ENCODE data around the gene CDH13. TPM values are rescaled to one million over a fixed set of nuclear protein-coding genes. Genes with fewer than 3 reads are reported as not detected.
A peak's percentile ranks its signal among the peaks of the same experiment; 100 is the strongest.

Gene CDH13
- total RNA-seq, 2 experiments from 2014 or later, result not detected

GRCh38 chr16:83068686-83069085, 441.9 kb downstream of the CDH13 start:
- POLR2A ChIA-PET, result no interaction called here
- intact Hi-C loops (cut with micrococcal nuclease), result no loop called here
- no peak overlapping the region for H3K27ac Mint-ChIP-seq
- no peak for DNase-seq
- peaks cover 21% of the 10 kb centered on the region for H3K9me3 Mint-ChIP-seq
- H3K4me3 Mint-ChIP-seq, result no peak overlapping the region
- H3K4me1 Mint-ChIP-seq (ENCODE audit: low read depth), result no peaks in the 10 kb centered on the region
- no peaks in the 10 kb centered on the region for H3K27me3 Mint-ChIP-seq
- CTCF ChIA-PET, result no interaction called here
- H3K36me3 Mint-ChIP-seq, result no peaks in the 10 kb centered on the region

- H3K4me1 Mint-ChIP-seq (ENCODE audit: low read depth), result no peaks in the 10 kb centered on the region
- H3K27ac Mint-ChIP-seq, result no peak overlapping the region
- ChIA-PET CTCF (no interaction called here), POLR2A (no interaction called here)
- intact Hi-C loops (cut with micrococcal nuclease), result no loop called here
- peaks cover 13% of the 10 kb centered on the region for H3K9me3 Mint-ChIP-seq
- H3K36me3 Mint-ChIP-seq, result no peaks in the 10 kb centered on the region
- H3K4me3 Mint-ChIP-seq, result no peak overlapping the region
- H3K27me3 Mint-ChIP-seq, result no peaks in the 10 kb centered on the region
- DNase-seq, result no peak
These were observed 443.8 kb downstream of the CDH13 start for GRCh38 chr16:83070416-83071209.

- no peak overlapping the region for H3K27ac Mint-ChIP-seq
These were observed 449.2 kb downstream of the CDH13 start for GRCh38 chr16:83075956-83076355.

GRCh38 chr16:83083361-83083760, 456.6 kb downstream of the CDH13 start:
- intact Hi-C loops (cut with micrococcal nuclease), result no loop called here
- Mint-ChIP-seq H3K27ac (no peak overlapping the region), H3K27me3 (no peaks in the 10 kb centered on the region), H3K9me3 (peaks cover 3% of the 10 kb centered on the region), H3K4me1 (ENCODE audit: low read depth) (no peaks in the 10 kb centered on the region), H3K36me3 (no peaks in the 10 kb centered on the region), H3K4me3 (no peak overlapping the region)
- ChIA-PET CTCF (no interaction called here), POLR2A (no interaction called here)
- no peak for DNase-seq

More at GRCh38 chr16:83075956-83076355, 449.2 kb downstream of the CDH13 start:
- POLR2A ChIA-PET, result no interaction called here
- Mint-ChIP-seq H3K4me1 (ENCODE audit: low read depth) (no peaks in the 10 kb centered on the region), H3K9me3 (peaks cover 7% of the 10 kb centered on the region), H3K36me3 (no peaks in the 10 kb centered on the region), H3K4me3 (no peak overlapping the region), H3K27me3 (no peaks in the 10 kb centered on the region)
- intact Hi-C loops (cut with micrococcal nuclease), result no loop called here
- DNase-seq, result no peak
- CTCF ChIA-PET, result interaction anchor here (0.8 kb wide), 1 partner anchor 141 kb away, joined by 3 read pairs; no protein-coding TSS in a partner anchor

GRCh38 chr16:83085660-83086059, 458.9 kb downstream of the CDH13 start:
- Mint-ChIP-seq H3K27me3 (no peaks in the 10 kb centered on the region), H3K4me1 (ENCODE audit: low read depth) (no peaks in the 10 kb centered on the region), H3K9me3 (peaks cover 3% of the 10 kb centered on the region), H3K4me3 (no peak overlapping the region), H3K36me3 (no peaks in the 10 kb centered on the region), H3K27ac (no peak overlapping the region)
- intact Hi-C loops (cut with micrococcal nuclease), result no loop called here
- ChIA-PET CTCF (no interaction called here), POLR2A (no interaction called here)
- no peak for DNase-seq

- Mint-ChIP-seq H3K4me1 (ENCODE audit: low read depth) (no peaks in the 10 kb centered on the region), H3K9me3 (peaks cover 19% of the 10 kb centered on the region), H3K4me3 (no peak overlapping the region), H3K36me3 (no peaks in the 10 kb centered on the region), H3K27me3 (peaks cover 2% of the 10 kb centered on the region), H3K27ac (no peak overlapping the region)
- DNase-seq, result no peak
- CTCF ChIA-PET, result no interaction called here
- intact Hi-C loops (cut with micrococcal nuclease), result no loop called here
- POLR2A ChIA-PET, result no interaction called here
These were observed 469.3 kb downstream of the CDH13 start for GRCh38 chr16:83095941-83096692.

GRCh38 chr16:83098536-83098935, 471.8 kb downstream of the CDH13 start:
- no peak for DNase-seq
- Mint-ChIP-seq H3K27me3 (peaks cover 8% of the 10 kb centered on the region), H3K4me1 (ENCODE audit: low read depth) (no peaks in the 10 kb centered on the region), H3K9me3 (peaks cover 19% of the 10 kb centered on the region), H3K36me3 (no peaks in the 10 kb centered on the region), H3K27ac (no peak overlapping the region), H3K4me3 (no peak overlapping the region)
- intact Hi-C loops (cut with micrococcal nuclease), result no loop called here
- ChIA-PET CTCF (no interaction called here), POLR2A (no interaction called here)

- Mint-ChIP-seq H3K4me1 (ENCODE audit: low read depth) (no peaks in the 10 kb centered on the region), H3K9me3 (peaks cover 19% of the 10 kb centered on the region), H3K36me3 (no peaks in the 10 kb centered on the region), H3K27ac (no peak overlapping the region), H3K4me3 (no peak overlapping the region), H3K27me3 (peaks cover 8% of the 10 kb centered on the region)
- ChIA-PET POLR2A (no interaction called here), CTCF (no interaction called here)
- intact Hi-C loops (cut with micrococcal nuclease), result no loop called here
- DNase-seq, result peak; percentile 17
These were observed 473.9 kb downstream of the CDH13 start for GRCh38 chr16:83100679-83101078.

GRCh38 chr16:83102336-83102735, 475.6 kb downstream of the CDH13 start:
- Mint-ChIP-seq H3K36me3 (no peaks in the 10 kb centered on the region), H3K9me3 (peaks cover 19% of the 10 kb centered on the region), H3K4me3 (no peak overlapping the region), H3K27me3 (peaks cover 8% of the 10 kb centered on the region), H3K27ac (no peak overlapping the region), H3K4me1 (ENCODE audit: low read depth) (no peaks in the 10 kb centered on the region)
- ChIA-PET POLR2A (no interaction called here), CTCF (no interaction called here)
- intact Hi-C loops (cut with micrococcal nuclease), result no loop called here
- DNase-seq, result no peak

GRCh38 chr16:83105279-83106077, 478.7 kb downstream of the CDH13 start:
- Mint-ChIP-seq H3K4me1 (ENCODE audit: low read depth) (no peaks in the 10 kb centered on the region), H3K36me3 (no peaks in the 10 kb centered on the region), H3K27me3 (peaks cover 8% of the 10 kb centered on the region), H3K9me3 (no peaks in the 10 kb centered on the region), H3K4me3 (no peak overlapping the region), H3K27ac (no peak overlapping the region)
- CTCF ChIA-PET, result no interaction called here
- no peak for DNase-seq
- intact Hi-C loops (cut with micrococcal nuclease), result no loop called here
- POLR2A ChIA-PET, result no interaction called here

- Mint-ChIP-seq H3K4me3 (no peak overlapping the region), H3K27me3 (peaks cover 1% of the 10 kb centered on the region)
- intact Hi-C loops (cut with micrococcal nuclease), result no loop called here
These were observed 482.8 kb downstream of the CDH13 start for GRCh38 chr16:83109490-83110125.

GRCh38 chr16:83110269-83110668, 483.5 kb downstream of the CDH13 start:
- ChIA-PET POLR2A (no interaction called here), CTCF (no interaction called here)
- H3K4me3 Mint-ChIP-seq, result no peak overlapping the region
- no peaks in the 10 kb centered on the region for H3K4me1 Mint-ChIP-seq (ENCODE audit: low read depth)
- no peaks in the 10 kb centered on the region for H3K36me3 Mint-ChIP-seq
- intact Hi-C loops (cut with micrococcal nuclease), result no loop called here
- DNase-seq, result no peak
- H3K27ac Mint-ChIP-seq, result no peak overlapping the region
- no peaks in the 10 kb centered on the region for H3K27me3 Mint-ChIP-seq
- no peaks in the 10 kb centered on the region for H3K9me3 Mint-ChIP-seq

More at GRCh38 chr16:83109490-83110125, 482.8 kb downstream of the CDH13 start:
- DNase-seq, result no peak
- H3K27ac Mint-ChIP-seq, result no peak overlapping the region
- no peaks in the 10 kb centered on the region for H3K4me1 Mint-ChIP-seq (ENCODE audit: low read depth)
- CTCF ChIA-PET, result no interaction called here
- POLR2A ChIA-PET, result no interaction called here
- H3K9me3 Mint-ChIP-seq, result no peaks in the 10 kb centered on the region
- no peaks in the 10 kb centered on the region for H3K36me3 Mint-ChIP-seq
